NCI-H1105 treated with DMSO at 0.1 percent for 48 hours (cell line): ENCODE results near the gene VPS16.
A peak's percentile ranks its signal among the peaks of the same experiment; 100 is the strongest.

Source experiments
- DNase-seq: peaks from one replicate; lab custom pipeline; 2025; lab: John Stamatoyannopoulos, UW

The VPS16 gene

DNA sequence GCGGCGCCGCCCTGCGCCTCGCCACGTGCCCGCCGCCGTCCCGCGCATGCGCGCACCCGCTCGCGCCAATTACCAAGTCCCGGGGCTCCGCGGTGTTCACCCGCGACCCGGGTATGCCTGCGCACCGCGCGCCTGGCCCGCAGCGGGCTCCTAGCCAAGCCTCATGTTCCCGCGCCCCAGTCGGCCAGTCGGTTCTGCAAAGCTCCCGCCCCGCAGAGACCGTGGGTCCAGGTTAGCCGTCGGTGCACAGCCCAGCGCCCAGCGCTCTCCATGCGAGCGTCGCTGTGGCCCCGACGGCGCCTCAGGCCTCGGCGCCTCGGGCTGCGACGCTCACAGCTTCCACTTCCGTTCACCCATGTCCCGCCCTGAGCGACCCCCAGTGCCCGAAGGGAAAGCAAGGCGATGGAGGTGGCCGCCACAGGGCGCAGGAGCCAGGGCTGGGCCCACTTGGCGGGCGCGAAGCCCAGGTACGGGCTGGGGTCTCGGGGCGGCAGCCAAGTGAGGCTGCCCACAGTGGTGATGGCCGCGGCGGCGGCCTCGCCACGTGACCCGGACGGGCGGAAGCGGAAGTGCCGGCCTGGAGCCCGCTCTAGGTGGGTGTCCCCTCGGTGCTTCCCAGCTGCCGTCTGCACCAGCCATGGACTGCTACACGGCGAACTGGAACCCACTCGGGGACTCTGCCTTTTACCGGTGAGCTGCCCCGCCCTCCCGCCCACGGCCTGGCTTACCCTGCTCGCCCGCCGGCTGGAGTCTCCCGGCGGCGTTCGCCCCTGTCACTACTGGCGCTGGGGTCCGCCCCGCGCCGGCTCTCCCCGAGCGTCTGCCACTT, at the start of gene VPS16, which contains the start of gene PCED1A:
VPS16 (plus strand) TSS at position 608 of the 829 bp plus-strand sequence; CDS start at position 638, 30 bp downstream.
PCED1A (minus strand) TSS at position 518 of the 829 bp plus-strand sequence. CDS start 743 bp downstream, outside the sequence.
- peak; percentile 85 for DNase-seq

- no peak for DNase-seq
Observed at GRCh38 chr20:2793471-2793870, 47.1 kb upstream of the VPS16 start.

DNA sequence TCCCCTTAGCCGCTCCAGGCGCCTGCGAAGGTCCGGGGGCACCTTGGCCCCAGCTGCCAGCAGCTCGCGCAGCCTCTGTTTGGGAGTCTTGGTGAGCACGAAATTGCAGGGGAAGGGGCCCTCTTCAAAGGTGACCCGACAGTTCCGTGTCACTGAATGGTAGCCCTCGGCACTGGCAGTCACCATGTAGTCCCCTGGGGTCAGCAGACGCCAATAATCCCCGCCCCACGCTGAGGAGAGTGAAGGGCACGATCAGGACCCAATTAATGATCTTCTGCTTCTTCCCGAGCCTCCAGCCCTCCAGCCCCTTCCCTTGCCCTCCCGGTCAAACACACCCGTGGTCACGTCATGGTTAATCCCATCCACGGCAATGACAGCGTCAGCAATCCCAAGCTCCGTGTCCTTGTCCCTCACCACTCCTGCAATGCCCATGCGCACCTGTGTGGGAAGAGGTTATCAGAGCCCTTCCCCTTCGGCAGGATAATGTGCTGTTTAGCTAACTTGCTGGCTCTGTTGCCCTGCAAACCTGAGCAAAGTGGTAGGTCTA, 46.3 kb upstream of the VPS16 start:
- DNase-seq = no peak

- DNase-seq = no peak
Observed at GRCh38 chr20:2794866-2795447, 45.6 kb upstream of the VPS16 start.

GRCh38 chr20:2795451-2795850, 45.1 kb upstream of the VPS16 start:
- DNase-seq = no peak

DNA sequence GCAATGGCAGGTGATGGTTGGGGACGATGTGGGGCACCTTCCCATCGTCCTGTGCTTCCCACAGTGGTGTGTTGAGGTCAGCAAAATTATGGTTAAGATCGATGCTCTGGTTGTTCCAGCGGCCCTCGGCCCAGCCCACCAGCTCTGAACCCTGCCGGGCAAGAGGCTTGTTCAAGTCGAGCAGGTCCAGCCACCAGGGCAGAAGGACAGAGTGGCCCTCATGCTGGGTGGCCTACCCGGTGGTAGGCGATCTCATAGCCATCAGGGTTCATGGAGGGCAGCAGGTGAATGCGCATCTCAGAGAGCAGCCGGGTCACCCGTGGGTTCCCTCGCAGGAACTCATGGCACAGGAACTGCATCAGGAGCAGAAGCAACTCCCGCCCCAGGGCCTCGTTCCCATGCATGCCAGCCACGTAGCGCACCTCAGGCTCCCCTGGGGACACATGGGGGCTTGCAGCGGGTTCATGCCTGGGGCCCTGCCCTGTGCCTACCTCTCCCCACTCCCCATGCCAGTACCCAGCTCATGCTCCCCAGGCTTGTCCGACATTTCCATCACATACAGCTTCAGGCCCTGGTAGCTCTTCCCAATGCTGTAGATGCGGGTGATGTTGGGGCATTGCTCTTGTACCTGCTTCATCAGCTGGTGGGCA, 44.4 kb upstream of the VPS16 start:
- no peak for DNase-seq

DNA sequence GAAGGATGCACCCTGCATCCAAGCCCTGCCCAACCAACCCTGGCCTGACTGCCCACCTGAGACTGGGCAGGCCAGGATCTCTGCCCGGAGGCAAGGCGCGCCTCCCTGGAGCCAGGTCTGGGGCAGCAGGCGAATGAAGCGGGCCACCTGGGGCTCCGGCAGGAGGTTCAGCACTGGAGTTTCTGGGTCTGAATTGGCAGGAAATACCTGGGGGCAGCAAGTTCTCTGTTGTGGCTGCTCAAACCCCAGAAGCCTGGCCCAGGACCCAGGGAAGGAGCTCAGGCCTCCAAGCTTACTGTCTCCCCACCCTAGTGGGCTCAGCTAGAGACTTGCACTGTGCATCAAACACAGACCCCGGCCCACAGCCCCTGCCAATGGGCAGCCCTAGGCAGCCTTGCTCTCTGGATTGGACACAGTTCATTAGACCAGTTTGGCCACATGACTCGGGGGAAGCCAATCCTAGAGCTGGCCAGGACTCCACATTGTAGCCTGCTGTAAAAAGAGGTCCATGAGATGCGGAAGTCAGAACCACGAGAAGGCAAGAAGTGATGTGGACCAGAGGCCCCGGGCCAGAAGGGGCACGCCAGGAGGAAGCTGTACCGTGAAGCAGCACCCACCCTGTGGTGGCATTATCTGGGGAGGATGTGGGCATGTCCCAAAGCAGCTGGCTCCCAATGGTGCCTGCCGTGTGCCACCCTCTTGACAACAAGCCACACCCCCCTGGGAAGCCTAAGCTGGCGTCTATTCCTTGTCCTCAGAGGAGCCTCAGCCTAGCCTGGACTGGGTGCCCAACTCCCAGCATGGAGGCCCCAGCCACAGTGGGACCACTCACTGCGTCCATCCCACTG, 43.2 kb upstream of the VPS16 start:
- no peak for DNase-seq

DNA sequence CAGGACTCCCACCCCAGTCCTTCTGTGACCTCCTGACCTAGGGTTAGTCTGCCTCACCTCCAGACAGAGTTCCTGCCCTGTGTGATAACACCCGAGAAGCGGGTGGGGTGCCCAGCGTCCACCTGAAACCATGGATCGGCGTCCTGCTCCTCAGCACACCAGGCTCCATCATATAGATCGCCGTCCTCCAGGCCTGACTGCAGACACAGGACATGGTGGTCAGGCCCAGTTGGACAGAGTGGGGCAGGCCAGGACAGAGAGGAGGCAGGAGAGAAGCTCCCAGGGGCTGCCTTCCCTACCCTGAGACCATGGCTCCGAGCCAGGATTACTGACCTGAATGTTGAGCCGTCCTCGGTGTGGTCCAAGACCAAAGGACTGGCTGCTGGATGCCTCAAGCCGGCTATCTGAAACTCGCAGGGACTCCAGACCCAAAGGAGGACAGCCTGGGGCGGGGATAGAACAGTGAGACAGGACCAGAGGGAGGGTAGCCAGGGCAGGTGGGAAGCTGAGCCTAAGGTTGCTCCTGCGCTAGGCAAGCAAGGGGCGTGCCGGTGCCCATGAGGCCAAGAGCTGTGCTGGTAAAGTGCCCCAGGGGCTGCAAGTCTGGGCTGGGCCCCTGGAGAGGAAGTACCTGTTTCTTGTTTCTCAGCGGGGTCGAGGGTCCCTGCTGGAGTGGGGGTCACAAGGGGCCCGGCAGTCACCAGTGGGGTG, 42.3 kb upstream of the VPS16 start:
- no peak for DNase-seq

DNA sequence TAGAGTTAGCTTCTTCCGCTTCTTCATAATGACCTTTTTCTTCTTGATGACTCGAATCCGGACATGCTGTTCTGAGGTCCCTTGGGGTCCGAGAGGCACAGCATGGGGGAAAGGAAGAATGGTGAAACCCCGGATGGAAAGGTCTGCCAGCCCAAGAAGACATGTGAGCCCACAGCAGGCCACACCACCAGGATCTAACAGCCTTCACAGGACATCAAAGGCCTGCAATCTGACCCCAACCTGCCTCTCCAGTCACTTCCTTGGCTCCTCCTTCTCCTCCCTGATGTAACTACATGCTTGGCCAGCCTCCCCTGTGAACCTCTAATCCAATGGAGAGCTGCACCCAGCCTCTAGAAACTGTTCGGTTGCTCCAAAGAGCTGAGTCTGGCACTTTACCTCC, 41.7 kb upstream of the VPS16 start:
- no peak for DNase-seq

GRCh38 chr20:2799271-2799670, 41.3 kb upstream of the VPS16 start:
- DNase-seq = no peak

DNA sequence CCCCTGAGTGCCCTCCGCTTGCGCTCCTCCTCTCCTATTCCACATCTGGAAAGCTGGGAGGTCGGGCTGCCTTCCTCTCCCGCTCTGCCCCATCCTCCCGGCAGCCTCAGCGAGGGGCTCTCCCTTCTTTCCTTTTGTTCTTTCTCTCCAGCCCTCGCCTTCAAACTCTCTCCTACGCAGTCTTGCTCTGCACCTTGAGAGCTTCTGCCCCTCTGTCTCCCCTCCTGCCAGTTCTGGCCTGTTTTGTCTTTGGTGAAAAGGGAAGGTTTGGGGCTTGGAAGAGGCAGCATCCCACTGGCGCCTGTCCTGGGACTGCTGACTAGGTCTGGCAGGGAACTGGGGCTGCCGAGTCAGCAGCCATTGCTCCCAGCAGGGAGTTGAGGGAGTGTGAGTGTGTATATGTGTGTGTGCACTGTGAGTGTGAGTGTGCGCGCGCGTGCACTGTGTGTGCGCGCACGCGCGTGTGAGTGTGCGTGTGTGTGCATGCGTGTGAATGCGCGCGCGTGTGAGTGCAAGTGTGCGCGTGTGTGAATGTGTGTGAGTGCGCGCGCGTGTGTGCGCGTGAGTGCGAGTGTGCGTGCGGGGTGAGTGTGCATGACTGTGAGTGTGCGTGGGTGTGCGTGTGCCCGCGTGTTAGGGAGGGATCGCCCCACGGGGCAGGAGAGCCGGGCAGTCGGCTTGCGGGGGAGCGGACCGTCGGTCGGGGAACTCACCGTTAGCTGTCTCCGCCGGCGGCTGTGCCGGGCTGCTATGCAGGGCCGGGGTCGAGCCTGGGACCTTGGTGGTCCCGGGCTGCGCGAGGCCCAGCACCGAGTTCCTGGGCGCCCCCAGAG, 40.6 kb upstream of the VPS16 start:
- DNase-seq = no peak

- DNase-seq = peak; percentile 50
Observed at GRCh38 chr20:2800521-2801285, 39.8 kb upstream of the VPS16 start, which contains the start of gene CPXM1. CPXM1 (minus strand) TSS chr20:2800627; CDS start chr20:2800572, 55 bp downstream.

- DNase-seq = peak; percentile 29
Observed at GRCh38 chr20:2801286-2801728, 39.2 kb upstream of the VPS16 start.

DNA sequence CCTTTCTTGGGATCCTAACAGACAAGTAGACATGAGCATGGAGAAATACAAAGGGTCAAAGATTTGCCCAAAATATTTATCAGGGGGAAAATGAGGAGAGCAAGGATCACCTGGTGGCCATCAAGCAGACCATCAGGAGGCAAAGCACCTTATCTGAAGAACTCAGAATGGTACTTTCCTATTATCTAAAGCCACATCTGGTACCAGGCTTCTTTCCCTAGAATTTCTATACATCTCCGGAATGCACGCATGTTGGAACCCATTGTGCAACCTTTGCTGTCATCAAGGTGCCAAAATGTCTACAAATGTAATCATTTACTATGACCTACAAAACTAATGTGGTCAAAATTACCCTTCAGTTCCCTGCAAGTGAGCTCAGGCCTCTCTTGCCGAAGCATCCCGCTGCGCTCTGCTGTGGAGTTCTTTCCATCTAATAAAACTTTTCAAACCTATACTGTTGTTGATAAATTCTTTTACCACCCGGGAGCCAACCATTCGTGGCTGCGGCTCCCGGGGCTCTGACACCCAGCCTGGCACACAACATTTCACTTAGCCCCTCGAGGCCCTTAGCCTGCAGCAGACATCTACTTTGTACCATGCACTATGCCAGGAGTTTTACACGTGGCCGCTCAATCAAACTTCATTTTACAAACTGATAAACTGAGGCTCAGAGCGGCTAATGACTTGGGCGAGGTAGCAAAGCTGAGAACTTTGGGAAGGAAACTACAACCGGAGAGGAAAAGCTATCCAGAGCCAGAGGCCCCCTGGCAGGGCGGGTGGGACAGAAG, 36.3 kb upstream of the VPS16 start:
- no peak for DNase-seq

DNA sequence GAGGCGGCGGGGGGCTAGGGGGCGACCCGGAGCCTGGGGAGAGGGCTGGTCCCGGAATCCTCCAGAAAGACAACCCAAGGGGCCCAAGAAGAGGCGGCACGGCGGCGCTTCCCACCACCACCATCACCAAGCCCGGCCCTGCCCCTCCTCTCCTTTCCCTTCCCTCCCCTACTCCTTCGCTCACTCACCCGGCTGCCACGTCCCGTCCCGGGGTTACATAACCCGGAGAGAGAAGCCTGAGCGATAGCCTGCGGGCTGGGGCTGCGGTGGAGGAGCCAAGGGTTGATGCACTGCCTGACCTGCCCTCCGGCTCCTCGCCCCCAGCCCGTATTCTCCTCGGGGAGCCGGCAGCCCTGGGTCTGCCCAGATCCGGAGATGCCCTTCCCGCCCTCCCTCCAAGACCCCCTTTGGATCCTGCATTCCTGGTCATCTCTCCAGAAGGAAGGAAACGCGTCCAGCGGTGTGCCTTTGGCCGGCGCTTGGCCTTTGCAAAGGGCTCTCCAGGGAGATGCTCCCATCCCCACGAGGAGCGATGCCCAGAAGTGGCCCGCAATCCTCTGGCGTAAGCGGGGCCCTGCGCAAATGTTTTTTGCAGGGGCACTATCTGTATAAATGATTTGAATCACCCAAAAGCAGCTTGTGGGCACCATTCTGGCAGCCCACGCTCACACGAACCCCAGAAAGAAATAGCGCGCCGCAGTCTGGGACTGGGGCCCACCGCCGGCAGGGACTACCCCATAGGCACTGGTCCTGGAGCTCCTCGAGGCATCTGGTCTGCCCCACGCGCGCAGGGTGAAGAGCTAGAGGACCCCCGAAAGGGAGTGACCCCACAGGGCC, 35.5 kb upstream of the VPS16 start:
- DNase-seq = no peak

GRCh38 chr20:2805689-2806350, 34.7 kb upstream of the VPS16 start:
- DNase-seq = no peak

DNA sequence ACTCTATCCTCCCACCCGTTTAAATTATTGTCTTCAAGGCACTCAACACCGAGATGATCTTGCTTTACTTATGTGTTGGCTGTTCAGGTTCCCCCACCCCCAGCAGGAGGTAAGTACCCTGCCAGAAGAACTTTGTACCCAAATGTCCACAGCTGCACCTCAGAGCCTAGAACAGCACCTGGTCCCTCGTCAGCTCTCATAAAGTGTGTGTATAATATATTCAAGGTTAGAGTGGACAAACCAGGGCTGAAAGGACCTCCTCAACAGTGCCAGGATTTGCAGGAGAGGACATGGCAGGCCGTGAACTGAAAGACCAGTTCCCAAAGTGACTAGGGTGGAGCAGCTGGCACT, 34.2 kb upstream of the VPS16 start:
- DNase-seq = no peak
